OCI-LY1 (cell line): Measurements from ENCODE around the gene CREG1.
A peak's percentile ranks its signal among the peaks of the same experiment; 100 is the strongest.

Experiments used
- H2AFZ ChIP-seq: fragments of 200-600 bp; sonication (generic), shearing (Covaris generic); 2 replicates; pipeline ENCODE4 v1.6.0; 2014; ENCODE audit warnings: antibody characterized with exemption, mild to moderate bottlenecking, low read length
- H3F3A ChIP-seq: fragments of 200-600 bp; sonication (generic), shearing (Covaris generic); 2 replicates; pipeline ENCODE4 v1.6.0; 2014; ENCODE audit warnings: mild to moderate bottlenecking, antibody characterized with exemption, low read length, moderate library complexity; ENCODE audit not compliant: insufficient read depth
- H3K27ac ChIP-seq: fragments of 200-600 bp; sonication (generic); 2 replicates; pipeline ENCODE4 v1.5.1; 2014; ENCODE audit warnings: low read length, mixed run types, mild to moderate bottlenecking, low read depth; ENCODE audit not compliant: poor library complexity, severe bottlenecking
- H3K27me3 ChIP-seq: fragments of 200-600 bp; sonication (generic); 2 replicates; pipeline ENCODE4 v1.6.0; 2014; ENCODE audit warnings: antibody characterized with exemption, mild to moderate bottlenecking, low read length, moderate library complexity; ENCODE audit not compliant: insufficient read depth
- H3K36me3 ChIP-seq: fragments of 200-600 bp; sonication (generic); 2 replicates; pipeline ENCODE4 v1.6.1; 2014; ENCODE audit warnings: mild to moderate bottlenecking, antibody characterized with exemption, low read length, moderate library complexity, mixed read lengths; ENCODE audit not compliant: insufficient read depth
- H3K4me1 ChIP-seq: fragments of 200-600 bp; sonication (generic); 2 replicates; pipeline ENCODE4 v1.5.1; 2014; ENCODE audit warnings: mild to moderate bottlenecking, low read length, moderate library complexity; ENCODE audit not compliant: insufficient read depth, severe bottlenecking
- H3K4me2 ChIP-seq: fragments of 200-600 bp; sonication (generic), shearing (Covaris generic); 2 replicates; pipeline ENCODE4 v1.6.1; 2014; ENCODE audit warnings: low read length
- H3K4me3 ChIP-seq: fragments of 200-600 bp; sonication (generic); 2 replicates; pipeline ENCODE4 v1.5.1; 2014; ENCODE audit warnings: low read length, low read depth, mild to moderate bottlenecking, mixed read lengths; ENCODE audit not compliant: poor library complexity, severe bottlenecking
- H3K79me2 ChIP-seq: fragments of 200-600 bp; shearing (Covaris generic); 2 replicates; pipeline ENCODE4 v1.6.1; 2016; ENCODE audit warnings: mixed run types, low read length, mixed read lengths; ENCODE audit not compliant: insufficient read depth
- H3K9ac ChIP-seq: fragments of 200-600 bp; sonication (generic), shearing (Covaris generic); 2 replicates; pipeline ENCODE4 v1.6.1; 2014; ENCODE audit warnings: mild to moderate bottlenecking, low read length, mixed read lengths
- H3K9me2 ChIP-seq: fragments of 200-600 bp; sonication (generic), shearing (Covaris generic); 2 replicates; pipeline ENCODE4 v1.6.1; 2014; ENCODE audit warnings: low read depth, mild to moderate bottlenecking, low read length, mixed read lengths
- H3K9me3 ChIP-seq: fragments of 200-600 bp; shearing (Covaris generic); 2 replicates; pipeline ENCODE4 v1.6.1; 2014; ENCODE audit warnings: low read length, mixed read lengths
- H4K20me1 ChIP-seq: fragments of 200-600 bp; sonication (generic), shearing (Covaris generic); 2 replicates; pipeline ENCODE4 v1.6.0; 2016; ENCODE audit warnings: mild to moderate bottlenecking, low read length; ENCODE audit not compliant: insufficient read depth
- EZH2 ChIP-seq: fragments of 200-600 bp; sonication (generic), shearing (Covaris generic); IDR thresholded peaks from 2 replicates; pipeline ENCODE4 v1.8.0; 2017; ENCODE audit warnings: borderline replicate concordance, mixed run types, mild to moderate bottlenecking, antibody characterized with exemption, low read length, moderate library complexity, mixed read lengths
- TF ChIP-seq, protein P1 (sequence below): fragments of 200-600 bp; sonication (generic), shearing (Covaris generic); IDR thresholded peaks from 2 replicates; pipeline ENCODE4 v1.5.1; 2017; ENCODE audit warnings: mild to moderate bottlenecking, antibody characterized with exemption, low read length, moderate library complexity, mixed read lengths

CREG1 gene

DNA sequence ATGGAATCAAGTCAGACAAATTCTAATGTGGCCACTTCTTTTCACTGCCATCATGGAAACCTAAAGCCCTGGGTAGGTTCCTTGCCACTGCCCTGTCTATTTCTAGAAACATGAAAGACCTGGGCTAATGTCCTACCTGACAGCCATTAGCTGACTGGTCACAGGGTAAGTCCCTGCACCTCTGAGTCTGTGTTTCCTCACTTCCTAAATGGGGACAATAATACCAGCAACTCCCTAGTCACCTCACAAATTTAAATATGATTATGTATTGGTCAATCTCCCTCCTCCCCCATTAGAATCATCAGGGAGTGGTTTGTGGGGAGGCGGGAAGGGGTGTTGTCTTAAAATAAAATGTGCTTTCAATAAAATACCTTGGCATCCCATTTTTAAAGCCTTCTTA lies 2.2 kb downstream of the CREG1 start:
- Histone ChIP-seq H3K27ac (no peak overlapping the region), H3F3A (0 out of 2 replicates have a peak, but pooled peaks cover 3% of the 10 kb centered on the region), H3K36me3 (peaks cover 22% of the 10 kb centered on the region), H3K9me3 (no peaks in the 10 kb centered on the region), H3K9me2 (no peaks in the 10 kb centered on the region), H3K4me3 (no peak overlapping the region), H3K79me2 (no peaks in the 10 kb centered on the region), H4K20me1 (no peaks in the 10 kb centered on the region), H3K9ac (no peak overlapping the region; the same call in 1 of the 2 replicates), H3K4me2 (peak overlapping the region; percentile 89), H3K4me1 (peaks cover 61% of the 10 kb centered on the region), H2AFZ (no peak overlapping the region), H3K27me3 (no peaks in the 10 kb centered on the region)
- TF ChIP-seq, protein P1, sequence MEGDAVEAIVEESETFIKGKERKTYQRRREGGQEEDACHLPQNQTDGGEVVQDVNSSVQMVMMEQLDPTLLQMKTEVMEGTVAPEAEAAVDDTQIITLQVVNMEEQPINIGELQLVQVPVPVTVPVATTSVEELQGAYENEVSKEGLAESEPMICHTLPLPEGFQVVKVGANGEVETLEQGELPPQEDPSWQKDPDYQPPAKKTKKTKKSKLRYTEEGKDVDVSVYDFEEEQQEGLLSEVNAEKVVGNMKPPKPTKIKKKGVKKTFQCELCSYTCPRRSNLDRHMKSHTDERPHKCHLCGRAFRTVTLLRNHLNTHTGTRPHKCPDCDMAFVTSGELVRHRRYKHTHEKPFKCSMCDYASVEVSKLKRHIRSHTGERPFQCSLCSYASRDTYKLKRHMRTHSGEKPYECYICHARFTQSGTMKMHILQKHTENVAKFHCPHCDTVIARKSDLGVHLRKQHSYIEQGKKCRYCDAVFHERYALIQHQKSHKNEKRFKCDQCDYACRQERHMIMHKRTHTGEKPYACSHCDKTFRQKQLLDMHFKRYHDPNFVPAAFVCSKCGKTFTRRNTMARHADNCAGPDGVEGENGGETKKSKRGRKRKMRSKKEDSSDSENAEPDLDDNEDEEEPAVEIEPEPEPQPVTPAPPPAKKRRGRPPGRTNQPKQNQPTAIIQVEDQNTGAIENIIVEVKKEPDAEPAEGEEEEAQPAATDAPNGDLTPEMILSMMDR: no peak
- no peak for TF ChIP-seq EZH2

- no peak overlapping the region for H2AFZ ChIP-seq
Observed at GRCh38 chr1:167548059-167548932, 5.3 kb downstream of the CREG1 start.

GRCh38 chr1:167546935-167547334 lies 6.6 kb downstream of the CREG1 start:
- H3K27me3 ChIP-seq: no peaks in the 10 kb centered on the region
- H3K9ac ChIP-seq: no peak overlapping the region
- H3K36me3 ChIP-seq: peaks cover 47% of the 10 kb centered on the region
- no peak for TF ChIP-seq EZH2
- TF ChIP-seq, protein P1: no peak
- no peaks in the 10 kb centered on the region for H4K20me1 ChIP-seq
- H3K9me2 ChIP-seq: no peaks in the 10 kb centered on the region
- no peak overlapping the region for H3K27ac ChIP-seq
- no peak overlapping the region for H3K4me3 ChIP-seq
- no peaks in the 10 kb centered on the region; the same call in 1 of the 2 replicates for H3F3A ChIP-seq
- peaks cover 33% of the 10 kb centered on the region for H3K4me1 ChIP-seq
- H3K79me2 ChIP-seq: no peaks in the 10 kb centered on the region
- no peaks in the 10 kb centered on the region for H3K9me3 ChIP-seq
- H3K4me2 ChIP-seq: no peak overlapping the region
- H2AFZ ChIP-seq: no peak overlapping the region

More at GRCh38 chr1:167548059-167548932, 5.3 kb downstream of the CREG1 start:
- TF ChIP-seq EZH2: no peak
- TF ChIP-seq, protein P1: no peak
- Histone ChIP-seq H3K4me1 (peaks cover 46% of the 10 kb centered on the region), H3K9me3 (no peaks in the 10 kb centered on the region), H3K27ac (no peak overlapping the region), H3K36me3 (peaks cover 45% of the 10 kb centered on the region), H4K20me1 (no peaks in the 10 kb centered on the region), H3K9ac (no peak overlapping the region), H3K9me2 (no peaks in the 10 kb centered on the region), H3K27me3 (no peaks in the 10 kb centered on the region), H3K79me2 (no peaks in the 10 kb centered on the region), H3F3A (no peaks in the 10 kb centered on the region; the same call in 1 of the 2 replicates), H3K4me2 (no peak overlapping the region), H3K4me3 (no peak overlapping the region)
